Skeletal muscle satellite cell (primary cell): ENCODE results near the gene PAK5.

ENCODE experiments used
- H3K27me3 ChIP-seq: 2 replicates; pipeline ENCODE4 v1.7.0; 2013; ENCODE audit warnings: low read length; ENCODE audit not compliant: control insufficient read depth, insufficient read depth
- H3K36me3 ChIP-seq: 2 replicates; pipeline ENCODE4 v1.7.0; 2013; ENCODE audit warnings: mild to moderate bottlenecking, control low read depth, low read length; ENCODE audit not compliant: insufficient read depth
- H3K4me1 ChIP-seq: 2 replicates; pipeline ENCODE4 v1.7.0; 2013; ENCODE audit warnings: low read length; ENCODE audit not compliant: control insufficient read depth, insufficient read depth
- H3K4me2 ChIP-seq: 2 replicates; pipeline ENCODE4 v1.7.0; 2013; ENCODE audit warnings: mild to moderate bottlenecking, low read length
- H3K4me3 ChIP-seq: 2 replicates; pipeline ENCODE4 v1.7.0; 2013; ENCODE audit warnings: low read length
- H3K9ac ChIP-seq: 2 replicates; pipeline ENCODE4 v1.7.0; 2013; ENCODE audit warnings: mild to moderate bottlenecking, low read depth, low read length, moderate library complexity
- H3K9me3 ChIP-seq: replicated peaks from 2 replicates; pipeline ENCODE4 v1.7.0; 2013; ENCODE audit warnings: mild to moderate bottlenecking, control low read depth, low read length

Gene PAK5

DNA sequence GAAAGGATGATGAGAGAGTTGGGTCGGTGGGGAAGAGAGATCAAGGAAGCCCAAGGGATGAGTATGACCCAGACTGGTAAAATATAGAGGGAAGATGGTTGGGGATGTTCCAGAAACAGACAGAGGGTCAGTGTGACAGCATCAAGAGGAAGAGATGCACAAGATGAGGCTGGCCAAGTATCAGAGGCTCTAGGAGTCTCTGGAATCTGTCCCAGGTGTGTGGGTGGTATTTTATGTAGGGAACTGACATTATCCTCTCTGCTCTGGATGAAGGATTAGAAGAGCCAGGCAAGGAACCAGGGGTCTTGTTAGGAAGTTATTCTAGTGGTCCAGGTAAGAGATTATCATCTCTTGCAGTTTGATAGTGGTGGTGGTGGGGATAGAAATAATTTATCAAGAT is 3.6 kb downstream of the PAK5 start:
- H3K9me3 ChIP-seq = no peaks in the 10 kb centered on the region
- no peak overlapping the region for H3K9ac ChIP-seq
- no peak overlapping the region for H3K4me2 ChIP-seq
- H3K4me1 ChIP-seq = no peaks in the 10 kb centered on the region
- H3K36me3 ChIP-seq = no peaks in the 10 kb centered on the region
- peaks cover 17% of the 10 kb centered on the region for H3K27me3 ChIP-seq
- no peak overlapping the region for H3K4me3 ChIP-seq

- H3K9ac ChIP-seq = no peak overlapping the region
- no peaks in the 10 kb centered on the region for H3K9me3 ChIP-seq
- H3K4me2 ChIP-seq = no peak overlapping the region
- H3K4me1 ChIP-seq = no peaks in the 10 kb centered on the region
- H3K4me3 ChIP-seq = no peak overlapping the region
- H3K27me3 ChIP-seq = no peaks in the 10 kb centered on the region
- no peaks in the 10 kb centered on the region for H3K36me3 ChIP-seq
Measured at GRCh38 chr20:9831032-9831431, 7.8 kb downstream of the PAK5 start.

DNA sequence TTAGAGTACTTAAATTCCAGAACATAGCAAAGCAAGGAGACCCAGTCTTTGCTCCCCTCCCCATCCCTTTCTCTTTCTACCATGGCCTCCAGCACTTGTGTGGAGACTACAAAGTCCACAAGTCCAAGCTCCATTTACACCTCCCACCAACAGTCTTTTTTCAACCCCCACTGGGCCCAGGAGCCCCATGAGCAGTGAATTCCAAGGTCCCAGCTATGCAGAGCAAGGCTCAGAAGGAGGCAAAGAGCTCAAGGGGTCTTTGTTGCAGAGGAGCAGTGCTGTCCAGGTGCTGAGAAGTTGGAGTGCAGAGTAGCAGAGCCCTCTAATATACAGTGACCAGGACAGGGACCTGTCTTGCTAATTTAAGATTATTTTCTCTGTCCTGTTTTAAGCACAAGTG is 9.0 kb downstream of the PAK5 start:
- Histone ChIP-seq H3K9me3 (no peaks in the 10 kb centered on the region), H3K4me2 (no peak overlapping the region), H3K4me3 (no peak overlapping the region), H3K36me3 (no peaks in the 10 kb centered on the region), H3K27me3 (no peaks in the 10 kb centered on the region), H3K4me1 (no peaks in the 10 kb centered on the region), H3K9ac (no peak overlapping the region)

DNA sequence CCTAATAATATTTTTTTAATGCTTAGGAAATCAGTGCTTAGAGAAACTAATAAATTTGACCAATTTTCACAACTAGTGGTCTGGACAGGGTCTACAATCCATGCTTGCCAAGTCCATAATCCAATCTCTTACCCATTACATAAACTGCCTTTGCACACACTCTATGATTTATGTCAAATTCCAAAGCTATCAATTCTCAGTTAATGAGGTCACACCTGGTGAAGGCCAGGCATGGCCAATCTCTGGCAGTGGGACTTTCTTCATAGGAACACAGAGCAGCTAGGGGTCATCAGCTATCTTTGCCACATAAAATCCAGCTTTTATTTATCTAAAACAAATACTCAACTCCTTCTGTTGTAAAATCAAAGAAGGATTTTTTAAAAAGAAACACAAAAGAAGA is 21.2 kb downstream of the PAK5 start:
- H3K9me3 ChIP-seq = no peaks in the 10 kb centered on the region
- no peak overlapping the region for H3K4me2 ChIP-seq
- H3K4me1 ChIP-seq = no peaks in the 10 kb centered on the region
- H3K4me3 ChIP-seq = no peak overlapping the region
- H3K27me3 ChIP-seq = no peaks in the 10 kb centered on the region
- no peaks in the 10 kb centered on the region for H3K36me3 ChIP-seq
- no peak overlapping the region for H3K9ac ChIP-seq

- H3K36me3 ChIP-seq = no peaks in the 10 kb centered on the region
- no peak overlapping the region for H3K4me2 ChIP-seq
- H3K4me1 ChIP-seq = no peaks in the 10 kb centered on the region
- H3K9ac ChIP-seq = no peak overlapping the region
- no peaks in the 10 kb centered on the region for H3K27me3 ChIP-seq
- H3K4me3 ChIP-seq = no peak overlapping the region
- no peaks in the 10 kb centered on the region for H3K9me3 ChIP-seq
Measured at GRCh38 chr20:9815632-9816031, 23.2 kb downstream of the PAK5 start.

DNA sequence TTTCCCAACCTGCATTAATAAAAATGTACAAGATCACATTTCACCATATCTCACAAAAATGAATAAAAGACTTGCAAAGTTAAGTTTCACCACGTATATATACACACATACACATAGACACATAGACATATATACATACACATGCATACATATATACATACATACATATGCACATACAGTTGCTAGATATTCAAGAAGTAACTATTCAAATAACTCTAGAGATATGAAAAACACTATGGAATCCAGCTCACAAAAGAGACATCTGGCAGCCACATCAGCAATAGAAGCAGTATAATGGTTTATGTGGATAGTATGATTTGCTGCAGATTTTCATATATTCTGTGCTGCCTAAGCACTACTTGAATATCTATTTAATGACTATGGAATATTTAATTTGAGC is 28.1 kb downstream of the PAK5 start:
- Histone ChIP-seq H3K4me2 (no peak overlapping the region), H3K9me3 (no peaks in the 10 kb centered on the region), H3K4me1 (no peaks in the 10 kb centered on the region), H3K9ac (no peak overlapping the region), H3K36me3 (no peaks in the 10 kb centered on the region), H3K4me3 (no peak overlapping the region), H3K27me3 (no peaks in the 10 kb centered on the region)

DNA sequence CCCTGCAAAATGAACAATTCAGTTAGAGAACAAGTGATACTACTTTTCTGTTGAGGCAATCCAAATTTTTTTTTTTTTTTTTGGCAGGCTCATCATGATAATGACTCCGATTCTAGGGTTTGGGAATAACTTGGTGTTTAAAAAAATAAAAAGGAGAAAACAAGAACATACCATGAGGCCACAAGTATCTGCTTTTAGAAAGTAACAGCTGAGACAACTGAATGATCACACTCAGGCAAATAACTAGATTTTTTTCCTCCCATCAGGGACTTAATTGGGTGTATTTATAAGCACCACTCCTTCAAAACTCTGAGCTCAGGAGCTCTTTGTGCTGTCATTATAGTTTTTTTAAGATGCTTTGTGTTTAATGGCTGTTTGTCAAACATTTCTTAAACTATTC is 29.6 kb downstream of the PAK5 start:
- Histone ChIP-seq H3K27me3 (no peaks in the 10 kb centered on the region), H3K4me3 (no peak overlapping the region), H3K9ac (no peak overlapping the region), H3K4me1 (no peaks in the 10 kb centered on the region), H3K4me2 (no peak overlapping the region), H3K36me3 (no peaks in the 10 kb centered on the region), H3K9me3 (no peaks in the 10 kb centered on the region)

DNA sequence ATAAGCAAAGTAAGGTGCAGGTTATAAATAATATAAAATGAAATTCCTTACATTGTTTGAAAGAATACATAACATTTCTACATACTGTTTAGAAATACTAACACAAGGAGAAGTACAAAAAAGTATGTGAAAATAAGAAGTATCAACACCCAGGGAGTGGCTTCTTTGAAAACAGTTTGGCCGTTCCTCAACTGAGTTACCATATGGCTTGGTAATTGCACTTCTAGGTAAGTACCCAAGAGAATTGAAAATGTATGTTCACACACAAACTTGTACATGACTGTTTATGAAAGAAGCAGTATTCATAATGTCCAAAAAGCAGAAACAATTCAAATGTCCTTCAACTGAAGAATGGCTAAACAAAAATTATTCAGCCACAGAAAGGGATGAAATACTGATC is 30.7 kb downstream of the PAK5 start:
- H3K4me1 ChIP-seq = no peaks in the 10 kb centered on the region
- H3K27me3 ChIP-seq = no peaks in the 10 kb centered on the region
- H3K9ac ChIP-seq = no peak overlapping the region
- H3K4me3 ChIP-seq = no peak overlapping the region
- H3K9me3 ChIP-seq = no peaks in the 10 kb centered on the region
- no peaks in the 10 kb centered on the region for H3K36me3 ChIP-seq
- no peak overlapping the region for H3K4me2 ChIP-seq

DNA sequence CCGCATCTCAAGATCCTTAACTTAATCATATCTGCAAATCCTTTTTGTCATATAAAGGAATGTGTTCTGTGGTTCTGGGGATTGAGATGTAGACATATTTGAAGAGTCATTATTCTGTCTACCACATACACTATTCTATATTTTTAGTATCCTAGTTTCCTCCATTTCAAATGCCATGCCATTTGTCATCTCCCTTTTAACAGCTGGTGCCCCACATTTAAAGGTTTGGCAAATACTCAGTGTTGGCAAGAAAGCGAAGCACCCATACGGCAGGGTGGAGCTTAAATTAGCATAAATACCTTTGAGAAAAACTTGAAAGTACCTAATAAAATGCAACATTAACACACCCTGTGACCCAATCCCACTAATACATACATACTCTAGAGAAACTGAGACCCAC is 31.7 kb downstream of the PAK5 start:
- H3K27me3 ChIP-seq = no peaks in the 10 kb centered on the region
- no peaks in the 10 kb centered on the region for H3K9me3 ChIP-seq
- no peaks in the 10 kb centered on the region for H3K36me3 ChIP-seq
- no peak overlapping the region for H3K4me3 ChIP-seq
- H3K9ac ChIP-seq = no peak overlapping the region
- no peak overlapping the region for H3K4me2 ChIP-seq
- H3K4me1 ChIP-seq = no peaks in the 10 kb centered on the region

- no peak overlapping the region for H3K9ac ChIP-seq
- no peaks in the 10 kb centered on the region for H3K27me3 ChIP-seq
- H3K4me1 ChIP-seq = no peaks in the 10 kb centered on the region
- no peaks in the 10 kb centered on the region for H3K36me3 ChIP-seq
- H3K9me3 ChIP-seq = no peaks in the 10 kb centered on the region
- H3K4me2 ChIP-seq = no peak overlapping the region
- no peak overlapping the region for H3K4me3 ChIP-seq
Measured at GRCh38 chr20:9800421-9800820, 38.5 kb downstream of the PAK5 start.

DNA sequence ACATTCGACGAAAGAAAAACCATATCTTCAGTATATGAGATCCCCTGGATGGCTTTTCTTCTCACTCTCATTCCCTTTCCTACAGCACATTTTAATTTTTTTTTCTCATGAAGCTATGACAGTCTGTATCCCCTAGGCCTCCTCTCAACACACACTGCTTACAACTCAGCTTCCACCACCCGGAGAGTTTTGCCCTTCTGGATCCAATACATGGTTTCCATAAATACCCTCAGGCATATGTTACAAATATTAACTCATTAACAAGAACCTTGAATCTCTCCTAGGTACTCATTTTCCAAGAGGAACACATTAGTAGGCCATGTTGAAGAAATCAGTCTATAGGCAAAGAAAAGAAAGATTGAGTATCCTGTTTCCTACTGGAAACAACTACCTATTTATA is 44.0 kb downstream of the PAK5 start:
- H3K4me1 ChIP-seq = no peaks in the 10 kb centered on the region

DNA sequence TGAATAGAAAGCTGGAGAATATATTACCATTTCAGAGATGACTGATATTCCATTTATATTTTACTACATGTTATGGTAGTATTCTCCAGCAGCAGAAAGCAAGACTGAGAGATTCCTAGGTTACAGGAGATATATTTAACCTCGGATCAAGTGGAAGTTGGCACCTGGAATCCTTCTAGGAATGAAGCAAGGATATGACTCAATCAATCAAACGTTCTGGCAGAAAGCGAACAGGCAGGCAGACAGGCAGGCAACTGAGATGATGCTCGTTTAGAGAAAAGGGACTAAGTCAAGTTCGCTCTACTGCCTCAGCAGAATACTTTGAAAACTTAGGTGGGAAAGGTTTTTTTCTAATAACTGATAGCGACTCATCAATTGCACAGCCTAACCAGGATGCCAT is 46.2 kb downstream of the PAK5 start:
- Histone ChIP-seq H3K9me3 (no peaks in the 10 kb centered on the region), H3K4me1 (no peaks in the 10 kb centered on the region), H3K4me3 (no peak overlapping the region), H3K27me3 (no peaks in the 10 kb centered on the region), H3K4me2 (no peak overlapping the region), H3K36me3 (no peaks in the 10 kb centered on the region), H3K9ac (no peak overlapping the region)

More for the DNA sequence above, 44.0 kb downstream of the PAK5 start:
- Histone ChIP-seq H3K4me2 (no peak overlapping the region), H3K9me3 (no peaks in the 10 kb centered on the region), H3K9ac (no peak overlapping the region), H3K4me3 (no peak overlapping the region), H3K27me3 (no peaks in the 10 kb centered on the region), H3K36me3 (no peaks in the 10 kb centered on the region)
